H9 (cell line): ENCODE data around the gene GRM5. TPM values are rescaled to one million over a fixed set of nuclear protein-coding genes. Genes with fewer than 3 reads are reported as not detected.

ENCODE experiments used
- DNase-seq: peaks from one replicate; pipeline ENCODE4 v3.0.0-alpha.2; 2017
- H2AFZ ChIP-seq: one replicate; pipeline ENCODE4 v1.6.1; 2013; ENCODE audit warnings: mild to moderate bottlenecking, low read length, control low read depth, moderate library complexity
- H2AK5ac ChIP-seq: 2 replicates; pipeline ENCODE4 v1.6.1; 2013; ENCODE audit warnings: low read length, control low read depth, mixed read lengths; ENCODE audit not compliant: insufficient read length
- H2BK120ac ChIP-seq: one replicate; pipeline ENCODE4 v1.6.1; 2013; ENCODE audit warnings: low read depth, mild to moderate bottlenecking, low read length, control low read depth, inconsistent platforms; ENCODE audit not compliant: poor library complexity, severe bottlenecking
- H2BK12ac ChIP-seq: 2 replicates; pipeline ENCODE4 v1.6.1; 2013; ENCODE audit warnings: low read length, control low read depth, mixed read lengths, low read depth; ENCODE audit not compliant: insufficient read length
- H2BK15ac ChIP-seq: 2 replicates; pipeline ENCODE4 v1.6.1; 2013; ENCODE audit warnings: low read depth, low read length, control low read depth
- H2BK20ac ChIP-seq: one replicate; pipeline ENCODE4 v1.6.1; 2013; ENCODE audit warnings: low read depth, mild to moderate bottlenecking, low read length, control low read depth, inconsistent platforms; ENCODE audit not compliant: poor library complexity, severe bottlenecking
- H2BK5ac ChIP-seq: 2 replicates; pipeline ENCODE4 v1.6.1; 2013; ENCODE audit warnings: low read length, control low read depth, mixed read lengths; ENCODE audit not compliant: insufficient read length
- H3K14ac ChIP-seq: 2 replicates; pipeline ENCODE4 v1.6.1; 2013; ENCODE audit warnings: low read length, control low read depth; ENCODE audit not compliant: insufficient read depth
- H3K18ac ChIP-seq: 2 replicates; pipeline ENCODE4 v1.6.1; 2013; ENCODE audit warnings: low read depth, mild to moderate bottlenecking, mixed read lengths, low read length, control low read depth; ENCODE audit not compliant: insufficient read length
- H3K23ac ChIP-seq: 2 replicates; pipeline ENCODE4 v1.6.1; 2013; ENCODE audit warnings: low read length, control low read depth, mixed read lengths, low read depth; ENCODE audit not compliant: insufficient read length
- H3K23me2 ChIP-seq: 2 replicates; pipeline ENCODE4 v1.6.1; 2013; ENCODE audit warnings: low read depth, mild to moderate bottlenecking, mixed read lengths, low read length, control low read depth; ENCODE audit not compliant: insufficient read length, poor library complexity, severe bottlenecking
- H3K27ac ChIP-seq: 2 replicates; pipeline ENCODE4 v1.5.1; 2013; ENCODE audit warnings: low read length, control low read depth, mixed read lengths, low read depth; ENCODE audit not compliant: insufficient read length
- H3K27me3 ChIP-seq: 2 replicates; pipeline ENCODE4 v1.6.1; 2013; ENCODE audit warnings: low read length, control low read depth, inconsistent platforms; ENCODE audit not compliant: insufficient read depth
- H3K4ac ChIP-seq: 2 replicates; pipeline ENCODE4 v1.6.1; 2013; ENCODE audit warnings: low read depth, mild to moderate bottlenecking, control low read depth, inconsistent platforms, low read length, moderate library complexity
- H3K4me1 ChIP-seq: 2 replicates; pipeline ENCODE4 v1.6.1; 2013; ENCODE audit warnings: low read length, control low read depth, inconsistent platforms; ENCODE audit not compliant: insufficient read depth
- H3K4me2 ChIP-seq: 2 replicates; pipeline ENCODE4 v1.6.1; 2013; ENCODE audit warnings: low read length, control low read depth, mixed read lengths; ENCODE audit not compliant: insufficient read length, insufficient read depth
- H3K56ac ChIP-seq: 2 replicates; pipeline ENCODE4 v1.6.1; 2013; ENCODE audit warnings: low read depth, mild to moderate bottlenecking, mixed read lengths, low read length, control low read depth; ENCODE audit not compliant: insufficient read length
- H3K79me1 ChIP-seq: 2 replicates; pipeline ENCODE4 v1.6.1; 2013; ENCODE audit warnings: low read depth, mild to moderate bottlenecking, moderate library complexity, low read length, control low read depth, inconsistent platforms; ENCODE audit not compliant: insufficient read depth, poor library complexity, severe bottlenecking
- H3K79me2 ChIP-seq: 2 replicates; pipeline ENCODE4 v1.6.1; 2013; ENCODE audit warnings: low read length, control low read depth, inconsistent platforms; ENCODE audit not compliant: insufficient read depth
- H3K9ac ChIP-seq: 2 replicates; pipeline ENCODE4 v1.6.1; 2013; ENCODE audit warnings: low read length, control low read depth, mixed read lengths; ENCODE audit not compliant: insufficient read length; ENCODE audit errors: extremely low read depth
- H3K9me3 ChIP-seq: one replicate; pipeline ENCODE4 v1.6.1; 2013; ENCODE audit warnings: low read depth, low read length, inconsistent platforms; ENCODE audit not compliant: control insufficient read depth
- H3T11ph ChIP-seq: one replicate; pipeline ENCODE4 v1.6.1; 2013; ENCODE audit warnings: mild to moderate bottlenecking, low read length, control low read depth, inconsistent platforms
- H4K20me1 ChIP-seq: one replicate; pipeline ENCODE4 v1.6.1; 2013; ENCODE audit not compliant: control insufficient read depth, insufficient read length, insufficient read depth
- H4K5ac ChIP-seq: 2 replicates; pipeline ENCODE4 v1.6.1; 2013; ENCODE audit warnings: low read depth, mild to moderate bottlenecking, mixed read lengths, low read length, control low read depth; ENCODE audit not compliant: insufficient read length
- H4K8ac ChIP-seq: replicated peaks from 2 replicates; pipeline ENCODE4 v1.6.1; 2013; ENCODE audit warnings: low read length, control low read depth, mixed read lengths, low read depth; ENCODE audit not compliant: insufficient read length
- H4K91ac ChIP-seq: 2 replicates; pipeline ENCODE4 v1.6.1; 2013; ENCODE audit warnings: low read depth, mild to moderate bottlenecking, moderate library complexity, mixed read lengths, low read length, control low read depth; ENCODE audit not compliant: insufficient read length
- H3K27ac Mint-ChIP-seq, 3 experiments: 2 replicates in 2 of 3; 3 replicates in 1 of 3; pipeline ENCODE4 v1.8.0; 2020 to 2021; ENCODE audit warnings: mixed read lengths in 3 of 3, mild to moderate bottlenecking in 1 of 3, moderate library complexity in 1 of 3
- H3K27me3 Mint-ChIP-seq: 2 replicates; pipeline ENCODE4 v1.8.0; 2021; ENCODE audit warnings: low read depth, mild to moderate bottlenecking, moderate library complexity, mixed read lengths
- H3K36me3 Mint-ChIP-seq, 3 experiments: 2 replicates in 2 of 3; 3 replicates in 1 of 3; pipeline ENCODE4 v1.8.0; 2020 to 2021; ENCODE audit warnings: low read depth in 3 of 3, mixed read lengths in 3 of 3; ENCODE audit not compliant: insufficient read depth in 1 of 3
- H3K4me1 Mint-ChIP-seq, 2 experiments: 2 replicates each; pipeline ENCODE4 v1.8.0; 2020; ENCODE audit warnings: mixed read lengths in 2 of 2
- H3K4me3 Mint-ChIP-seq, 2 experiments: 2 replicates in 1 of 2; 3 replicates in 1 of 2; pipeline ENCODE4 v1.8.0; 2020 to 2021; ENCODE audit warnings: mild to moderate bottlenecking in 2 of 2, mixed read lengths in 2 of 2, moderate library complexity in 1 of 2
- H3K9me3 Mint-ChIP-seq, 2 experiments: 2 replicates in 1 of 2; 3 replicates in 1 of 2; pipeline ENCODE4 v1.8.0; 2020; ENCODE audit warnings: mild to moderate bottlenecking in 2 of 2, mixed read lengths in 2 of 2, moderate library complexity in 1 of 2
- CTCF ChIP-seq: fragments of 200-600 bp; sonication (generic); conservative IDR thresholded peaks from 3 replicates; pipeline ENCODE4 v1.8.0; 2021; ENCODE audit warnings: antibody characterized with exemption, mild to moderate bottlenecking
- WGBS: extraction: QIAGEN DNeasy Blood & Tissue Kit; methylation state at CpG from one replicate; pipeline ENCODE4 v1.1.7; 2013; ENCODE audit warnings: missing lambda C conversion rate, low lambda C conversion rate, mixed read lengths; ENCODE audit not compliant: insufficient read length; ENCODE audit errors: extremely low coverage; 5-methylcytosine and 5-hydroxymethylcytosine counted together
- total RNA-seq: library from RNA; stranded (reverse); gene quantifications from 2 replicates; pipeline ENCODE4 v1.2.1, GENCODE V29; 2021

Gene GRM5
- total RNA-seq, 1 experiment from 2014 or later: not detected

DNA sequence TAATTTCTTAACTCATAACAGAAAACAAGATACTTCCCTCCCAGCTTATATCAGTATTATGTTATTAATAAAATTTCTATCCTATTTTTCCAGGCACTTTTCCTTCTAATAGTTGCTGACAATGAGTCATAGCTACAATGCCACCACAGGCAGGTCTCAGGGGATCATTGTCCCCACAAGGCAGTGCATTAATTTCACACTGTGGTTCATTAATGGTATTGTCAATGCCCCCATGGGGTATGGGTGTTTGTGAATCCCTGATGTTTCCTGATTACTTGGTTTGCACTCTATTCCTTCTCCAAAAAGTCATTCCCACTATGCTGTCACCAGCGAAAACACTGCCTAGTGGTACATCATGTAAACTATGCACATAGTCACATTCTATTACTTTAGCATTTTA lies 382.8 kb downstream of the GRM5 start:
- no peaks in the 10 kb centered on the region for H3K27me3 ChIP-seq
- no peak overlapping the region for H2BK12ac ChIP-seq
- Mint-ChIP-seq H3K27me3 (no peaks in the 10 kb centered on the region), H3K4me3 (no peak overlapping the region), H3K36me3 (peaks cover 12 to 33% (median 17%) of the 10 kb centered on the region in 3 experiments), H3K27ac (no peak overlapping the region), H3K4me1 (peaks cover 9 to 14% of the 10 kb centered on the region in 2 experiments), H3K9me3 (peaks cover 23 to 29% of the 10 kb centered on the region in 2 experiments)
- no peak overlapping the region for H2AK5ac ChIP-seq
- no peak overlapping the region for H3K14ac ChIP-seq
- H3T11ph ChIP-seq: no peak overlapping the region
- H3K79me1 ChIP-seq: no peaks in the 10 kb centered on the region
- no peak for DNase-seq
- no peak for TF ChIP-seq CTCF
- no peak overlapping the region for H2BK5ac ChIP-seq
- no peaks in the 10 kb centered on the region for H3K9me3 ChIP-seq
- no peaks in the 10 kb centered on the region for H4K20me1 ChIP-seq
- H3K4me2 ChIP-seq: no peak overlapping the region
- H4K8ac ChIP-seq: no peak overlapping the region
- H4K91ac ChIP-seq: no peak overlapping the region
- WGBS: no CpG with 5 or more reads among the region's 1 CpG
- no peak overlapping the region for H3K18ac ChIP-seq
- H3K27ac ChIP-seq: no peak overlapping the region
- no peaks in the 10 kb centered on the region for H3K23me2 ChIP-seq
- H4K5ac ChIP-seq: no peak overlapping the region
- H3K4me1 ChIP-seq: no peaks in the 10 kb centered on the region
- H3K9ac ChIP-seq: no peak overlapping the region
- H3K56ac ChIP-seq: no peak overlapping the region
- H2BK120ac ChIP-seq: no peak overlapping the region
- no peak overlapping the region for H3K23ac ChIP-seq
- H2AFZ ChIP-seq: no peak overlapping the region
- H2BK15ac ChIP-seq: no peak overlapping the region
- H3K79me2 ChIP-seq: no peaks in the 10 kb centered on the region
- no peak overlapping the region for H3K4ac ChIP-seq
- H2BK20ac ChIP-seq: no peak overlapping the region
